ENCODE results near the gene AZU1.

DNA sequence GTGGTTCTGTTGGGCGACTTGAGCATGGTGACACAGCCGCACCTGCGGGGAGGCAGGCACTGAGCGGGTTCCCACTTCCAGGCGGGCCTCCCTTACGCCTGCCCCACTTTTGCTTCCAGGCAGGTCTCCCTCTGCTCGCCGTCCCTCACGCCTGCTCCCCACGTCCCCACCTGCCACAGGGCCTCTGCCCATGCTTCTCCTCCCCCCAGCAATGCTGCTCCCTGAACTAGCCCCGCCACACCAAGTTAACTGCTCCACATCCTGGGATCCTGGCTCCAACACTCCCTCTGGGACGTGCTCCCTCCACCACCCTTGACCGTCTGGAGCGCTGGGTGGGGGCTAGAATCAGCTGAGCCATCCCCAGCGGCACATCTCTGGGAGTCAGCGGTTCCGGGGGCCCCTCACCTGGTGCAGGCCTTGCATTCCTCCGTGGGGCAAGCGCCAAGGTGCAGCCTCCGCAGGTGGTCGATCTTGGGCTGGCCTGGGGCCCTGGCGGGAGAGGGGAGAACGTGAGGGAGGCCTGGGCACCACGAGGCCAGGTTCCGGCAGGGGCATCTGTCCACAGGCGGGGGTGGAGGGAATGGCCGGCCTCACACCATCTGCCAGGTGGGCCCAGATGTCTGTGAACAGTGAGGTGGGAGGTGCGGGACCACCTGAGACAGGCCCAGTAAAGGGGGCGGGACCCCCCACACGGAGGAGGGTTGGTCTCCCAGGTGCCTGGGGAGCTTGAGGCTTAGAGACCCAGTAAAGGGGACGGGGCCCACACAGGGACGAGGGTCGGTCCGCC, 41.0 kb downstream of the AZU1 start:
- TF ChIP-seq CTCF (IDR thresholded peaks at IDR 0.05; ENCODE audit: borderline replicate concordance, extremely low read depth, low read length, poor library complexity, severe bottlenecking) (no peak), EZH2 (IDR thresholded peaks at IDR 0.05; ENCODE audit: borderline replicate concordance, low read depth, low read length, severe bottlenecking) (no peak)

Data from DND-41 (cell line).